ENCODE measurements around the gene ARMH3.

ARMH3 gene

GRCh38 chr10:101797403-101798059, 258.4 kb downstream of the ARMH3 start:
- no peak overlapping the region for H3K4me3 ChIP-seq (ENCODE audit: low read length)
- H3K4me1 ChIP-seq (ENCODE audit: control insufficient read depth, insufficient read depth, low read length) = no peaks in the 10 kb centered on the region
- H3K9me3 ChIP-seq (ENCODE audit: control insufficient read depth, low read length) = no peaks in the 10 kb centered on the region
- peaks cover 20% of the 10 kb centered on the region for H3K36me3 ChIP-seq (ENCODE audit: control insufficient read depth, insufficient read depth, low read length)
- no peak overlapping the region for H3K9ac ChIP-seq (ENCODE audit: low read length)
- no peaks in the 10 kb centered on the region for H3K27me3 ChIP-seq (ENCODE audit: control insufficient read depth, insufficient read depth, low read length)
